GM18520 (cell line): ENCODE results near the gene ABHD17A.

Experiments
- ATAC-seq: cut with Tn5 transposase; IDR thresholded peaks from one replicate; pipeline ENCODE4 v1.9.1; 2021; ENCODE audit not compliant: unreplicated experiment

Gene ABHD17A

DNA sequence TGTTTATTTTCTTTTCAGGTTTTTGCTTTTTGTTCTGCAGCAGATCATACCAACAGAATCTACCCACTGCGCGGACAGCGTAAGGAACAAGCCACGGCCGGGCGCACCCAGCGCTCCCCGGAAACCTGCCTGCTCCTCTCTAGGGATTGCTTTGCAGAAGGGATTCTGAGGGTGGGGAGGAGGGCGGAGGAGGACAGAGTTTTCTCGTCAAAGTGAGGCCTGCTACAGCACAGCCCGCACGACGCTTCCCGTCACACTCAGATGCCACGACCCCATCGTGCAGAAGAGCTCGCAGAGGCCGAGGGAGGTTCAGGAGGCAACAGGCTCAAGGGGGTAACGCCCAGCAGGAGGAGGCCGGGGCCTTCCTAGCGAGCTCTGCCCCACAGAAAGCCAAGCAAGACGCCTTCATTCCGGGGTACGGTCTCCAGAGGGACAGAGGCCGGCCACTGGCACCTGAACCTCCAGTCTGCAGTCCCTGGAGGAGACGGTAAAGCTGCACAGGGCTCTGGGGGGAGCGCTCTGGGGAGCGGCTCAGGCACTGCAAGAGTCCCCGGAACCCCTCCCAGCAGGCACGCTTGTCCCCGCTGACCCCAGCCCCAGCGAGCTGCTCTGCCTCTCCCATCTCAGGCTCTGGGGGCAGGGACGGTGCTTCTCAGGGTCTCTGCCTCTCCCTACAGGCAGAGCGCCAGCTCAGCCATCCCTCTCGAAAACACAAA is 43.9 kb downstream of the ABHD17A start:
- no peak for ATAC-seq

DNA sequence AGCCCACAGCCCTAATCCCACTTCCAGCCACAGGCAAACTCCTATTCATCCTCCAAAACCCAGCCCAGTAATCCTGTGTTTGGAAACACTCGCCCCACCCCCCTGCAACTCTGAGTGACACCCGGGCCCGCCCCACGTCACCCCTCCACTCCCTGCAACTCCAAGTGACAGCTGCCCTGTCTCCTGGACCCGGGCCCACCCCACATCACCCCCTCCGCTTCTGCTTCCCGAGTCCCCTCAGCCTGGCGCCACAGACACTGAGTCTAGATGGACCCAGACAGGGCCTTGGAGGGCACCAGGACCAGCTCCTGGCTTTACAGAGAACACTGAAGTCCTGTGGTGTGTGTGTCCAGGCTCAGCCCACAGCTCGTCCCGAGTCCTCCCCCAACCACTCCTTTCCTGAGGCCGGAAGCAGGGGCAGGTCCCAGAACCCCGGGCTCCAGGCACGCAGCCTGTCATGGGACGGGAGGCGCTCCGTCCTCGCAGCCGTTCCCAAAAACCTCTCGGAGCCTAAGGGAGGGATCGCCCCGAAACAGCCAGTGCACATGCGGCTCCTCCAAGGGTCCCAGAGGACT is 44.7 kb downstream of the ABHD17A start:
- no peak for ATAC-seq

DNA sequence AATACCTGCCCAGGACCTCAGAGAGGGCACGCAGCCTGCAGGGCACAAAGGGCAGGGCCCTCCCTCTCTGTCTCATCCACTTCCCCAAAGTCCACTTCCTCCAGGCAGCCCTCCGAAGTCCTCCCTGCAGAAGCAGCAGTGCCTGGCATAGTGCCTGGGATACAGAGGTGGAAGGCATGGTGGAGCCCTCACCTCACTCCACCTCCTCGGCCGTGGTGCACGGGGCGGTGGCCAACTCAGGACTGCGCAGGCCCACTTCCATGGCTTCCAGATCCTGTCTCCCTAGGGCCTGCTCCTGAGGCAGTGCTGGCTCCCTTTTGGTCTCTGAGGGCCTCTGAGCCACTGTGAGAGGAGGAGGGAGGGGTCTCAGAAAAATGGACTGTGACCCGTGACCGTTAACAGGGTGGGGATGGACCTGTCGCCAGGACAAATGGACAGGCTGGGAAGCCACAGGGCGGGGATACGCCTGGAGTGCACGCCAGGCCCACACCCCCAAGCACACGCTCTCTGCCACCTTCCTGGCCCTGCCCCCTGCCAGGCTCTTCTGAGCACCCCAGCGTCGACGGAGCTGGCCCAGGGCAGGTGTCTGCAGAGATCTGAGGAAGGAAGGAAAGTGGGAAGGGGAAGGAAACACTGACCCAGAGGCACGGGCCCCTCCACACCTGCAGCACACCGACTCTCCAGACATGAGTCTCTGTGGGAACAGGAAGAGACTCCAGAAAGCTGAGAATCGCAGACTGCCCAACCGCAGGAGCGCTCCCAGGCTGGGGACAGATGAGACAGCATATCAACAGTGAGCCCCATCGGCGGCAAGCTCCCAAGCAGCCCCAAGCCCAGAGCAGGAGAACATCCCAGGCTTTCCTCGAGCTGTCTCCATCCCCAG is 45.4 kb downstream of the ABHD17A start:
- ATAC-seq, result no peak

DNA sequence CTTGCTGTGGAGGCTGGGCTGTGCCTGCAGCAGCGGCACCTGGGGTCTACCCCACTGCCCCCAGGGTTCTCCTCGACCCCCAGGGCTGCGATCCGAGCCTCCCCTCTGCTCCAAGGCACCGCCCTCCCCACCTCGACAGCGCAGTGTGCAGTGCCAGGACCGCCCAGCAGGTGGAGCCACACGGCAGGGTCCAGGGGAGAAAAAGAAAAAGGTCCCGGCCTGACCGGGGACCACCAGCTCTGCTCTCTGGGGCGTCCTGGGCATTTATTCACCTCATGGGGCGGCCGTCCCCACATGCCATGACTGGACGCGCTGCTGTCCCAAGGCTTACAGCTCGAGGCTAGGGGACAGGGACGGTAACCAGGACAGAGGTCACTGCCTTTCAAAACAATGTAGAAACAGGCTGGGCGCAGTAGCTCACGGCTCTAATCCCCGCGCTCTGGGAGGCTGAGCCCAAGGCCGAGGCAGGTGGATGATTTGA is 47.6 kb downstream of the ABHD17A start:
- no peak for ATAC-seq

DNA sequence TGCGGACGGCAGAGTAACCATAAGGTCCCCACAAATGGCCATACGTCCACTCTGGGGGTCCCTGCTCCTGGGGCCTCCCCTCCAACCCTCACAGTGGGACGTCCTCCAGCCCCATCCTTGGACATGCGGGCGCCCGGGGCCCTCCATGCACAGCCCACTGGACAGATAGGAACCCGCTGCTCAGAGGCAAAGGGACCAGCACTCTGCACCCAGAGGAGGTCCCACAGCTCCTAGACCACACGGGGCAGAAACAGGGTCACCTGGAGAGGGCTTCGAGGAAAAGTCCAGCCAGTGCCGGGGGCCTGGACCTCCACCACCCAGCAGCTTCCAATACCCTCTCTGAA is 48.1 kb downstream of the ABHD17A start:
- ATAC-seq, result no peak

DNA sequence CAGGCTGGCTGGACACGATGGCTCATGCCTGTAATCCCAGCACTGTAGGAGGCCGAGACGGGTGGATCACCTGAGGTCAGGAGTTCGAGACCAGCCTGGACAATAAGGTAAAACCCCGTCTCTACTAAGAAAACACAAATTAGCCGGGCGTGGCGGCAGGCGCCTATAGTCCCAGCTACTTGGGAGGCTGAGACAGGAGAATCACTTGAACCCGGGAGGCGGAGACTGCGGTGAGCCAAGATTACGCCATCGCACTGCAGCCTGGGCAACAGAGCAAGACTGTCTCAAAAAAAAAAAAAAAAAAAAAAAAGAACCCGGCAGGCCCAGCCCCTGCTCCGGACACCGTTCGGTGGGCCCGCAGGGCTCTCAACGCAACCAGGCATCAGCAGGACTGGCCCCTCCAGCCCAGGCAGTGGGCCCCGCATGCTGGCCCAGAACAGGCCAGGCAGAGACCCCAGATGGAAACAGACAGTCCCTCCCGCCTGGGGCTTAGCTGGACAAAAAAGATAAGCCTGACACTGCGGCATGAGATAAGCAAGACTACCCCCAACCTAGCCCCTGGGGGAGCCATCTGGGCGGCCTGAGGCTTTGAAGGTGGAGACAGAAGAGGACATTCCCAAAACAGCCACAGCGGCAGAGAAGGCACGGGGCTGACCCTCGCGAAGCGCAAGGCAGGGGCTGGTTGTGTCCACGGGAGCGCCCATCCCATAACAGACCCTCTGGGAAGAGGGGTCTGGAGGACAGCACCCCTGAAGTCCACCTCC is 48.7 kb downstream of the ABHD17A start:
- ATAC-seq, result no peak

DNA sequence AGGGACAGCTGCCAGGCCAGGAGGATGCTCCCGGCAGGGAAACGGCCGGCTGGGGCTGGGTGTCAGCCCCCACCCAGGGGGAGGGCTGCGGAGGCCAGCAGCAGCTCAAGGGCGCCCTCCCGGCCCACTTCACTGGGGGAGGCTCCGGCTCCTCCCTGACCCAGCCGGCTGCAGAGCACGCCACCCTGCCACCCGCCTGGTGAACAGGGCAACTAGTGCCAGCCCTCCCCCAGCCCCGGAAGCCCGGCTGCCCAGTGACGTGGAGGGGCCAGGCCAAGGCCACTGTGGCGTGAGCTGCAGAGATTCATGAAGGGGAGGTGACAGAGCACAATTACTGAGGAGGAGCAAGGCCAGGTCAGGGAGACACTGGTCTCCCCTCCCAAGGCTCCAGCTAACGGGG is 51.8 kb downstream of the ABHD17A start:
- ATAC-seq, result no peak

DNA sequence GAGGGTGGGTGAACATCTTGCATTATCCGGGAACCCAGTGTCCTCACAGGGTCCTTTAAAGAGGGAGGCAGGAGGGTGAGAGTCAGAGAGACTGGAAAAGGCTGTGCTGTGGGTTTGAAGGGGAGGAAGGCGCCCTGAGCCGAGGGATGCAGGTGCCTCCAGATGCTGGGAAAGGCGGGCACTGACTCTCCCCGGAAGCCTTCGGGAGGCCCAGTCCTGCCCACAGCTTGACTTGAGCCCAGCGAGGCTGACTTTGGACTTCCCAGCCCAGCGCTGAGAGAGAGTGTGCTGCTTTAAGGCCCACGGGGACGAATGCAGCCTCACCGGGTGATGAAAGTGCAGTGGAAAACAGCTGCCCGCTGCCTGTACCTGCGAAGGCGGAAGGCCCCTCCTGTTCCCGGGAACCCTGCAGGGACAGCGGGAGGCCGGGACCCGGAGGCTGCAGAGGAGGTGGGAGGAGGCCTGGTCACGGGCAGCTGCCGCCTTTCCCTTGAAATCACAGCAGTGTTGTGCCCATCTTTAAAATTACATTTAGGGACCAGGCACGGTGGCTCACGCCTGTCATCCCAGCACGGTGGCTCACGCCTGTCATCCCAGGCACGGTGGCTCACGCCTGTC is 53.1 kb downstream of the ABHD17A start:
- ATAC-seq, result no peak

DNA sequence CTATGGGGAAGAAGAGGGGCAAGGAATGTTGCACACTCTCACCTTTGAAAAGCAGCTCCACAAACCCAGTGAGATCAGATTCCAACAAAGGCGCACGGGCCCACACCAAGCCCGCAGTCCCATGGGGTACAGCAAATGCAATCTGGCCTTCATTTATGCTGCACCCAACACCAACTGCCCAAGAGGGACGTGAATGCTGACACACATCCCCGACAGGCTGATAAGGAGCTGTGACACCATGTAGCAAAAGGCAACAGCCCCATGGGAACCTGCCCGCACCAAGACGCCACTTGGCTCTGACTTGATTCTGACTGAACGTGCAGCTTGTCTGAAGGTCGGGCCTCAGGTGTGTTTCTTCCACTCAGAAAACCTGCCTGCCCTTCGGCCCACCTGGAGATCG is 54.3 kb downstream of the ABHD17A start:
- no peak for ATAC-seq

DNA sequence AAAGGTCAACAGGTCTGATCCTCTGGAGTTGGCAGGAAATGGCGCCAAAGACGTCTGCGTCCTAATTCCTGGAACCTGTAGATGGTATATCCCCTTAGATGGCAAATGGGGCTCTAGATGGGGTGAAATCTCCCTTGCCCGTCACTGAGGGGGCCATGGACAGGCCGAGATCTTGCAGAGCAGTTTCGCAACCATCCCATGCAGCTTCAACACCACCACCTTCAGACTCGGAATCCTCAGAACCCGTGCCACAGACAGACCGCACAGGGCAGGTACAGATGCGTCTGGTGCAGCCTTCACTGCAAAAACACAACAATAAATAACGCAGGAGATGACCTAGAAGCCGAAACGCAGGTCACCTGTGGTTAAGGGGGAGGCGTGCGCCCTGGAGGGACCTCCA is 54.7 kb downstream of the ABHD17A start:
- no peak for ATAC-seq

DNA sequence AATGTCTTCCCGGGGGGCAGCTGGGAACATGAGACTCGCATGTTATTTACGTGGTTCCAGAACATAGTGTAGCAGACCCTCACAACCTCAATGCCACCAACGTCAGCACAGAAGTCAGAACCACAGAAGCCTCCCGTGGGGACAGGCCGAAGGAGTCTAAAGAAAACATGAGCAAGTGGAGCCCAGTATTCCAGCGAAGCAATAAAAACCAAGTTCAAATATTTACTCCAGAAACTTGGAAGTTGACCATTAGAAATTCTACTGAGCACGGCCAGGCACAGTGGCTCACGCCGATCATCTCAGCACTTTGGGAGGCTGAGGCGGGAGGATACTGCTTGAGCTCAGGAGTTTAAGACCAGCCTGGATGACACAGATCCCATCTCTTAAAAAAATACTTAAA is 55.3 kb downstream of the ABHD17A start:
- ATAC-seq, result no peak

DNA sequence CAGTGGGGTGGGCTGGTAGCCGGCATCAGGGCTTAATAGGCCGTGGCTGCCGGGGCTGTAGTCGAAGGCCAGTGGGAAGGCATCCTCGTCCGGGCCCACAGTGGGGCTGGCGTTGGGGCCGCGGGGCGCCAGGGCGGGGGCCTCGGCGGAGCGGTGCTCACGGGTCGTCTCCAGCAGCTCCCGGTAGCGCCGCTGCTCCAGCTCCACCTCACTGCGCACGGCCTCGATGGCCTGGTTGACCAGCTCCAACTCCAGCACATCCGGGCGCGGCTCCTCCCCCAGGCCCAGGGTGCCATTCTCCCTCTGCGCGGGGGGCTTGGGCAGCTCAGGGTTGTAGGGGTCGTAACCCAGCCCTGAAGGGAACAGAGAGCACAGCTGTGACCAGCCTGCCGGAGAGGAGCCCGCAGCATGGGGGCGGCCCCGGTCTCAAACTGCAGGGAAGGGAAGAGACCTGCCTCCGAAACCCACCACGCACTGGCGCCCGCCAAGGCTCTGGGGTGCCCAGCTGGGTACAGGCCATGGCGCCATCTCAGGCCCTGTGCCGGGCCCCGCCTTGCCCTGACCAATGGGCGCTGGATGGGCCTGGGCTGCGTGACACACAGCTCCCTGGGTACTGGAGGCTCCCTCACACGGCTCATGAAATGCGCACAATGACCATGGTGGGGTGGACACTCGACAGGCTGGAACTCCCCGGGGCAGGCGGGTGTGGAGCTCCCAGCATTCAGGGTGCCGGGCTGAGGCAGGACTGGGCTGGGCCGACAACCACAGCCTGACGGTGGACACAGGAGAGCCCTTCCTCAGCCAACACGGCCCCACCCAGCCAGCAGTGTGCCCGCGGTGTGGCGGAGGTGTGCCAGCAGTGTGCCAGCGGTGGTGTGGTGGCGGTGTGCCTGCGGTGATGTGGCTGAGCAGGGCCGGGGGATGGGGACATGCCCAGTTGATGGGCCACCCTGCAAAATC is 56.7 kb downstream of the ABHD17A start:
- ATAC-seq, result no peak

DNA sequence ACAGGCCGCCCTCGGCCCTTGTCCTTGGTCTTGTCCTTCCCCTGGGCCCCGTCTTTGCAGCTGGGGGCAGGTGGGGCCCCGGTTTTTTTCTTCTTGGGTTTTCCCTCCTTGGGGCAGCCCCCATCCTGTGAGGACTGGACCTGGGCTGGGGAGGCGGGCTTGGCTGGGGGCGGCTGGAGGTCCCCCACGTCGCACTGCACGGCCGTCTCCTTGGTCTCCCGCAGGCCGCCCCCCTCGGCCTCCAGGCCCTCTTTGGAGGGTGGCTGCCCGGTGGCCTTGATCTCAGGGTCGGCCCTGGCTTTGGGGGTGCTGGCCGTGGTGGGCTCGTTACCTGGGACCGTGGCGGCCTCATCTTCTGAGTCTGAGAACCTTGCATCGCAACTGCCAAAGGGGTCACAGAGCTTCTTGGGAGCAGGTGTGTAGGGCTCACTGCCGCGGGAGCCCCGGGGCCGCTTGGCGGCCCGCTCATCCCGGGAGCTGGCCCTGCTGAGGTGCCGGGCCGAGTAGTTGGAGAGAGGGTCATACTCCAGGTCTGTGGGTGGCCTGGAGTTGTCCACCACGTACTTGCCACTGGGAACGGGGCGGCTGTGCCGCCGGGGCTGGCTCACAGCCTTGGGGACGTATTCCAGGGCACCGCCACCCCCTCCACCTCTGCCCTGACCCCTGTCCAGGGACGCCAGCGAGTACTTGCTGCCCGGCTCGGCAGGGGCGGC is 57.6 kb downstream of the ABHD17A start:
- ATAC-seq, result no peak
